ENCODE data around the gene COL4A2.

Gene COL4A2

DNA sequence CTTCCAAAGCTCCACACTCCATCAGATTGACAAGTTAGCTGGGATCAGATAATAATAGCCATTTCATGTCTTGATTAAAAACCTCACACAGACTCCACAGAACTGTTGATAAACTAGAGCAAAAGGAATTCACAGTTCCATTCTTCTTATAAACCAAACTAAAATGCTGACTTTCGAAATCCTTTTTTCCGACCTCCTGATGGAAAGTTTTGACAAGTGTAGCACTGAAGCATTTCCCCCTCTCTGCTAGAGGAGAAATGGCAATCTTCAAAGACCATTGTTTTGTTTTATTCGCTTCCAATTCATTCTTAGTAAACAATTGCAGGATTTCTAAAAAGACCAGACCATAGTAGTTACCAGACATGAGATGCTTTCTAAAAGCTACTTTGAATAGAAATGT is 58.8 kb downstream of the COL4A2 start:
- ChIA-PET POLR2A (no interaction called here), CTCF (no interaction called here)
- DNase-seq (ENCODE audit: extremely low spot score), result no peak
- TF ChIP-seq LEF1 (IDR thresholded peaks at IDR 0.05; ENCODE audit: borderline replicate concordance) (no peak), ZNF384 (IDR thresholded peaks at IDR 0.05) (no peak), NFRKB (IDR thresholded peaks at IDR 0.05) (no peak), ELF4 (IDR thresholded peaks at IDR 0.05) (no peak), FOXM1 (IDR thresholded peaks at IDR 0.05; ENCODE audit: borderline replicate concordance) (no peak), SUZ12 (IDR thresholded peaks at IDR 0.05) (no peak), HDGF (IDR thresholded peaks at IDR 0.05; ENCODE audit: borderline replicate concordance) (no peak)
- TF ChIP-seq, protein P1, sequence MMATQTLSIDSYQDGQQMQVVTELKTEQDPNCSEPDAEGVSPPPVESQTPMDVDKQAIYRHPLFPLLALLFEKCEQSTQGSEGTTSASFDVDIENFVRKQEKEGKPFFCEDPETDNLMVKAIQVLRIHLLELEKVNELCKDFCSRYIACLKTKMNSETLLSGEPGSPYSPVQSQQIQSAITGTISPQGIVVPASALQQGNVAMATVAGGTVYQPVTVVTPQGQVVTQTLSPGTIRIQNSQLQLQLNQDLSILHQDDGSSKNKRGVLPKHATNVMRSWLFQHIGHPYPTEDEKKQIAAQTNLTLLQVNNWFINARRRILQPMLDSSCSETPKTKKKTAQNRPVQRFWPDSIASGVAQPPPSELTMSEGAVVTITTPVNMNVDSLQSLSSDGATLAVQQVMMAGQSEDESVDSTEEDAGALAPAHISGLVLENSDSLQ (IDR thresholded peaks at IDR 0.05), result no peak

DNA sequence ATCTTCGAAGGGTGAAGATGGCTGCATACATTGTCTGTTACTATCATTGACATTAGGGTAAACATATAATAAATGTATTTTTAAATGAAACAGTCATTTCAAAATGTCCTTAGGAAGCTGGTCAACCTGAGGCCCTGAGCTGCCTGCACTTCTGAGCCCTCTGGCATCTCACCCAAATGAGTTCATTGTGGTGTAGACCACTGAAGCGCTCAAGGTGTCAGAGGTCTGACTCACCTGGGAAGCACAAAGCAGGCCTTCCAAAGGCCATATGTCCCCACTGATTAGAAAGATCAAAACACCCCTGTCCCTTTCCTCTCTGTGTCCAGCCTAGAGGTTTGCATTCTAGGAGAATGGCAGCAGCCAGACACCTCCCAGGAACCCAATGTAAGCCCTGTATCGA is 59.6 kb downstream of the COL4A2 start:
- TF ChIP-seq ELF4 (IDR thresholded peaks at IDR 0.05) (no peak), FOXA1 (IDR thresholded peaks at IDR 0.05) (no peak), LEF1 (IDR thresholded peaks at IDR 0.05; ENCODE audit: borderline replicate concordance) (no peak), ARNT (IDR thresholded peaks at IDR 0.05) (no peak), HDGF (IDR thresholded peaks at IDR 0.05; ENCODE audit: borderline replicate concordance) (no peak), L3MBTL2 (conservative IDR thresholded peaks at IDR 0.05) (no peak), FOXM1 (IDR thresholded peaks at IDR 0.05; ENCODE audit: borderline replicate concordance) (no peak), SP1 (IDR thresholded peaks at IDR 0.05) (no peak), CTBP1 (IDR thresholded peaks at IDR 0.05; ENCODE audit: borderline replicate concordance) (no peak), FOXK2 (IDR thresholded peaks at IDR 0.05) (no peak), ZNF384 (IDR thresholded peaks at IDR 0.05) (no peak), NFRKB (IDR thresholded peaks at IDR 0.05) (no peak), TARDBP (IDR thresholded peaks at IDR 0.05) (no peak), SUZ12 (IDR thresholded peaks at IDR 0.05) (no peak)
- TF ChIP-seq, protein P1 (IDR thresholded peaks at IDR 0.05), result no peak
- POLR2A ChIA-PET, result no interaction called here
- CTCF ChIA-PET, result no interaction called here
- DNase-seq (ENCODE audit: extremely low spot score), result no peak

GRCh38 chr13:110367620-110368019 is 60.5 kb downstream of the COL4A2 start:
- ChIA-PET CTCF (no interaction called here), POLR2A (no interaction called here)
- TF ChIP-seq FOXM1 (IDR thresholded peaks at IDR 0.05; ENCODE audit: borderline replicate concordance), result no peak
- no peak for TF ChIP-seq ARNT (IDR thresholded peaks at IDR 0.05)
- no peak for TF ChIP-seq SUZ12 (IDR thresholded peaks at IDR 0.05)
- no peak for TF ChIP-seq LEF1 (IDR thresholded peaks at IDR 0.05; ENCODE audit: borderline replicate concordance)
- TF ChIP-seq, protein P1 (IDR thresholded peaks at IDR 0.05), result no peak
- no peak for TF ChIP-seq ZNF384 (IDR thresholded peaks at IDR 0.05)
- TF ChIP-seq FOXA1 (IDR thresholded peaks at IDR 0.05), result no peak
- TF ChIP-seq SP1 (IDR thresholded peaks at IDR 0.05), result no peak
- DNase-seq (ENCODE audit: extremely low spot score), result no peak

GRCh38 chr13:110368408-110368807 is 61.3 kb downstream of the COL4A2 start:
- TF ChIP-seq FOXA1 (IDR thresholded peaks at IDR 0.05) (no peak), ZNF384 (IDR thresholded peaks at IDR 0.05) (no peak), L3MBTL2 (conservative IDR thresholded peaks at IDR 0.05) (no peak), HDGF (IDR thresholded peaks at IDR 0.05; ENCODE audit: borderline replicate concordance) (no peak), ARNT (IDR thresholded peaks at IDR 0.05) (no peak), LEF1 (IDR thresholded peaks at IDR 0.05; ENCODE audit: borderline replicate concordance) (no peak), CTBP1 (IDR thresholded peaks at IDR 0.05; ENCODE audit: borderline replicate concordance) (no peak), SP1 (IDR thresholded peaks at IDR 0.05) (no peak), TARDBP (IDR thresholded peaks at IDR 0.05) (no peak), NFRKB (IDR thresholded peaks at IDR 0.05) (no peak), SUZ12 (IDR thresholded peaks at IDR 0.05) (no peak)
- TF ChIP-seq, protein P1 (IDR thresholded peaks at IDR 0.05), result no peak
- no peak for DNase-seq (ENCODE audit: extremely low spot score)
- CTCF ChIA-PET, result interaction anchor here (0.6 kb wide), 1 partner anchor 209 kb away, joined by 4 read pairs; no protein-coding TSS in a partner anchor
- POLR2A ChIA-PET, result no interaction called here

- no peak for DNase-seq (ENCODE audit: extremely low spot score)
- TF ChIP-seq NFRKB (IDR thresholded peaks at IDR 0.05) (no peak), SUZ12 (IDR thresholded peaks at IDR 0.05) (no peak), ARNT (IDR thresholded peaks at IDR 0.05) (no peak), FOXM1 (IDR thresholded peaks at IDR 0.05; ENCODE audit: borderline replicate concordance) (no peak), FOXK2 (IDR thresholded peaks at IDR 0.05) (no peak), FOXA1 (IDR thresholded peaks at IDR 0.05) (no peak), HDGF (IDR thresholded peaks at IDR 0.05; ENCODE audit: borderline replicate concordance) (no peak), CTBP1 (IDR thresholded peaks at IDR 0.05; ENCODE audit: borderline replicate concordance) (no peak), LEF1 (IDR thresholded peaks at IDR 0.05; ENCODE audit: borderline replicate concordance) (no peak), ELF4 (IDR thresholded peaks at IDR 0.05) (no peak), L3MBTL2 (conservative IDR thresholded peaks at IDR 0.05) (no peak), BHLHE40 (IDR thresholded peaks at IDR 0.05; ENCODE audit: borderline replicate concordance) (no peak), TARDBP (IDR thresholded peaks at IDR 0.05) (no peak)
- TF ChIP-seq, protein P1 (IDR thresholded peaks at IDR 0.05), result no peak
- ChIA-PET POLR2A (no interaction called here), CTCF (interaction anchor here (0.7 kb wide), 1 partner anchor 87 kb away, joined by 4 read pairs; no protein-coding TSS in a partner anchor)
Observed at GRCh38 chr13:110369400-110369799, 62.3 kb downstream of the COL4A2 start.
